Melanocyte of skin (primary cell): ENCODE results near the gene VSIG10L2. TPM values are rescaled to one million over a fixed set of nuclear protein-coding genes. Genes with fewer than 3 reads are reported as not detected.

Experiments used
- total RNA-seq, 2 donors: library from RNA; depleted of rRNA; stranded (reverse); fragments of >200 nt; gene quantifications; 2 replicates each; pipeline ENCODE4 v1.2.3, GENCODE V29; 2012

VSIG10L2 gene
- not detected for total RNA-seq

GRCh38 chr11:125945797-125946520 is at the start of gene VSIG10L2:
VSIG10L2 (plus strand) TSS chr11:125946044; CDS start chr11:125946056, 12 bp downstream.

DNA sequence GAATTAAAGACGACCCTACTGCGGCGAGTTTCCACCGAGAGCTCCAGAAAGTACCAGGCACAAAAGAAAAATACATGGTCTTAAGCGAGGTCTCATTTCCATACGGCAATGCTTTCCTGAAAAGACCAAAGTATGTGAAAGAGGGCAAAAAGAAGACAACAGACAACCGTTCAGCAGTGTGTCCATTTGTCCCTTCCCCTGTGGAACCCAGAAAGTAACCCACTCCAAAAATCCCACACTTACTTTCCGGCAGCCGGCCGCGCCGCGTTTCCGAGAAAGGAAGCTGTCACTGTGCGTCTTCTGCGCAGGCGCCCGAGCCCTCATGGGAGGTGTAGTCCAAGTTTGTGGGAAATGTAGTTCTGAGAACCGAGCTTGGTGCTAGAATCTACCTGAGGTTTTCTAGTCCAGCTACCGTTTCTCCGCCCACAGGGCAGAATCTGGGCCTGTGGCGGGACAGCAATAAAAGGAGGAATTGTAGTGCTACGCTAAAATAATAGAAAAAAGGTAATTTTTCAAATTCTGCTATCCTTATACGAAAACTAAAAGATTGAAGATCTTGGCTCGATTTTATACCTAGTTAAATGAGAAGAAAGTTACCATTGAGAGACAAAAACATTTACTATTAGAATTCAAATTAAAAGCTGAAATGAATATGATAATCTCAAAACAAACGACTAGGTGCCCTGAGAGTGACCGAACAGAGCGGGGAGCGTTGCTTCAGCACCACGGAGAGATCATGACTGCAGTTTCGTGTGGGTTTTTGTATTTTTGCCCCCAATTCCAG is 42.7 kb upstream of the VSIG10L2 start, which contains the start of gene PUS3:
Gene PUS3, minus strand, starts transcription at position 280 of the 784 bp plus-strand sequence. CDS start 6,922 bp downstream, outside the sequence.

GRCh38 chr11:125903711-125904659 is 41.9 kb upstream of the VSIG10L2 start, which contains the start of gene DDX25:
DDX25 (plus strand) TSS chr11:125904508; CDS start chr11:125904518, 10 bp downstream.

Other genes starting within 250 kb of the VSIG10L2 start
- gene PATE1, start 199.8 kb upstream of the VSIG10L2 start, total RNA-seq = not detected
- gene PATE2, start 167.2 kb upstream of the VSIG10L2 start, total RNA-seq = under 1 TPM in 1 of 2 donors, not detected in 1; 0.69 TPM
- gene PATE3, start 157.9 kb upstream of the VSIG10L2 start, total RNA-seq = not detected
- not detected for gene PATE4, start 112.7 kb upstream of the VSIG10L2 start, total RNA-seq
- gene HYLS1, start 58.4 kb upstream of the VSIG10L2 start, total RNA-seq = 10 to 100 TPM in 1 of 2 donors, 1 to 10 TPM in 1; 9.3 to 12.0 TPM
- 10 to 100 TPM in 1 of 2 donors, 1 to 10 TPM in 1; 6.9 to 14.3 TPM for gene PUS3, start 42.8 kb upstream of the VSIG10L2 start, total RNA-seq
- gene DDX25, start 41.5 kb upstream of the VSIG10L2 start, total RNA-seq = under 1 TPM; under 0.01 to 0.69 TPM
- gene CDON, start 116.8 kb downstream of the VSIG10L2 start, total RNA-seq = 10 to 100 TPM; 44.0 to 60.9 TPM